Astrocyte (in vitro differentiated cells and primary cell): ENCODE results near the gene CDH23. TPM values are rescaled to one million over a fixed set of nuclear protein-coding genes. Genes with fewer than 3 reads are reported as not detected.

Source experiments
- DNase-seq: peaks from one replicate; pipeline ENCODE4 v3.0.0-alpha.2; 2010; ENCODE audit warnings: low read depth
- FAIRE-seq: peaks from 2 replicates; lab custom pipeline; 2011; peaks lifted over from hg19 to GRCh38; lab: Jason Lieb, UNC
- H2AFZ ChIP-seq: 2 replicates; pipeline ENCODE4 v1.6.0; 2012; ENCODE audit warnings: low read depth, low read length, inconsistent platforms
- H3K27ac ChIP-seq: 2 replicates; pipeline ENCODE4 v1.5.1; 2011; ENCODE audit warnings: low read depth, low read length, inconsistent platforms
- H3K27me3 ChIP-seq: 2 replicates; pipeline ENCODE4 v1.6.0; 2011; ENCODE audit warnings: low read length, inconsistent platforms; ENCODE audit not compliant: insufficient read depth
- H3K36me3 ChIP-seq: 2 replicates; pipeline ENCODE4 v1.5.1; 2011; ENCODE audit warnings: low read length, inconsistent platforms; ENCODE audit not compliant: insufficient read depth
- H3K4me1 ChIP-seq: 2 replicates; pipeline ENCODE4 v1.5.1; 2011; ENCODE audit warnings: low read length, inconsistent platforms; ENCODE audit not compliant: insufficient read depth
- H3K4me2 ChIP-seq: 2 replicates; pipeline ENCODE4 v1.6.0; 2012; ENCODE audit warnings: low read length, inconsistent platforms
- H3K4me3 ChIP-seq: 2 replicates; pipeline ENCODE4 v1.5.1; 2011; ENCODE audit warnings: low read depth, mild to moderate bottlenecking, low read length, inconsistent platforms; ENCODE audit not compliant: insufficient read depth
- H3K79me2 ChIP-seq: 2 replicates; pipeline ENCODE4 v1.6.0; 2012; ENCODE audit warnings: mild to moderate bottlenecking, low read length, inconsistent platforms; ENCODE audit not compliant: insufficient read depth
- H3K9ac ChIP-seq: 2 replicates; pipeline ENCODE4 v1.6.0; 2012; ENCODE audit warnings: mild to moderate bottlenecking, low read length, inconsistent platforms
- H3K9me3 ChIP-seq: 2 replicates; pipeline ENCODE4 v1.5.1; 2012; ENCODE audit warnings: low read depth, mild to moderate bottlenecking, low read length, inconsistent platforms; ENCODE audit not compliant: insufficient read depth
- H4K20me1 ChIP-seq: 2 replicates; pipeline ENCODE4 v1.6.0; 2012; ENCODE audit warnings: low read length, inconsistent platforms; ENCODE audit not compliant: insufficient read depth
- H3K27ac Mint-ChIP-seq: one replicate; pipeline ENCODE4 v1.8.0; 2021; ENCODE audit warnings: mild to moderate bottlenecking, mixed read lengths; ENCODE audit not compliant: unreplicated experiment
- H3K27me3 Mint-ChIP-seq: one replicate; pipeline ENCODE4 v1.8.0; 2021; ENCODE audit warnings: low read depth, mixed read lengths; ENCODE audit not compliant: unreplicated experiment
- H3K36me3 Mint-ChIP-seq: one replicate; pipeline ENCODE4 v1.8.0; 2021; ENCODE audit warnings: low read depth, mixed read lengths; ENCODE audit not compliant: unreplicated experiment
- H3K4me1 Mint-ChIP-seq: one replicate; pipeline ENCODE4 v1.8.0; 2021; ENCODE audit warnings: low read depth, mixed read lengths; ENCODE audit not compliant: unreplicated experiment
- H3K4me3 Mint-ChIP-seq: one replicate; pipeline ENCODE4 v1.8.0; 2021; ENCODE audit warnings: mild to moderate bottlenecking, moderate library complexity, mixed read lengths; ENCODE audit not compliant: unreplicated experiment
- H3K9me3 Mint-ChIP-seq: one replicate; pipeline ENCODE4 v1.8.0; 2021; ENCODE audit warnings: mild to moderate bottlenecking, mixed read lengths; ENCODE audit not compliant: unreplicated experiment
- CTCF ChIP-seq: IDR thresholded peaks from 2 replicates; pipeline ENCODE4 v1.5.1; 2011; ENCODE audit warnings: low read depth, mild to moderate bottlenecking, inconsistent platforms, low read length, moderate library complexity; ENCODE audit not compliant: insufficient read depth
- EZH2 ChIP-seq: IDR thresholded peaks from 2 replicates; pipeline ENCODE4 v1.6.1; 2012; ENCODE audit warnings: mild to moderate bottlenecking, low read length, inconsistent platforms; ENCODE audit not compliant: insufficient read depth
- total RNA-seq: library from RNA; stranded (reverse); gene quantifications from 2 replicates; pipeline ENCODE4 v1.2.1, GENCODE V29; 2021

The CDH23 gene
- total RNA-seq, 1 donor from 2014 or later, result not detected

DNA sequence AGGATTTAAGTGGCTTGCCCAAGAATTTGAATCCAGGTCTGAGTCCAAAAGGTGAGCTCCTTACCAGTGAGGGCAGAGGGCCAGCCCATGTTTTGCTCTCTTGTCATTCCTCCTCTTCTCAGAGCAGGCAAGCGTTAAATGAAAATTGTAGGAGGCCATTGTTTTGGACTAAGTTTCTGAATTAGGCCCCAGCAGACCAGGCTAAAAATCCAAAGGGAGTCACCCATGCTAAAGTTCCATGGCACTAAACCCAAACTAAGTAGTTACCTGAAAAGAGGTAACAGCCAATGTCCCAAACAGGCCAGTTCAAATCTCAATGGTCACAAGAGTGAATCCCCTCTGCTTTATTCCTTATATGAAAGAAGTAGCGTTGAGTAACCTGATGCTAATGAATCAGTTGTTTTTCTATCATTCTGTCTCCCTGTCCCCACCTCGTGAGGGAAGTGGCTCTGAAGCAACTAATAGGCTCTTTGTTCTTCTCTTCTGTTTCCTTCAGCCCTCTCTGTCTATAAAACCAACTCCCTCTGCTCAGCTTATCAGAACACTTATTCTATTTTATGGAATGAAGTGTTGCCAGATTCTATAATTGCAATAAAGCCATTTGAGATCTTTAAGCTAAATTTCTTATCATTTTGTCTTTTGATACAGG, 17.5 kb upstream of the CDH23 start:
- Mint-ChIP-seq H3K4me3 (no peak overlapping the region), H3K9me3 (no peaks in the 10 kb centered on the region), H3K4me1 (no peaks in the 10 kb centered on the region), H3K36me3 (no peaks in the 10 kb centered on the region), H3K27ac (no peak overlapping the region), H3K27me3 (peaks cover 20% of the 10 kb centered on the region)
- Histone ChIP-seq H3K4me2 (no peak overlapping the region), H3K27me3 (peaks cover 6% of the 10 kb centered on the region), H3K4me3 (no peak overlapping the region), H3K79me2 (no peaks in the 10 kb centered on the region), H2AFZ (no peak overlapping the region), H4K20me1 (no peaks in the 10 kb centered on the region), H3K36me3 (no peaks in the 10 kb centered on the region), H3K9ac (no peak overlapping the region), H3K4me1 (peaks cover 3% of the 10 kb centered on the region), H3K9me3 (no peaks in the 10 kb centered on the region), H3K27ac (no peak overlapping the region)
- DNase-seq (no peak), FAIRE-seq (no peak)
- TF ChIP-seq EZH2 (no peak), CTCF (no peak)

DNA sequence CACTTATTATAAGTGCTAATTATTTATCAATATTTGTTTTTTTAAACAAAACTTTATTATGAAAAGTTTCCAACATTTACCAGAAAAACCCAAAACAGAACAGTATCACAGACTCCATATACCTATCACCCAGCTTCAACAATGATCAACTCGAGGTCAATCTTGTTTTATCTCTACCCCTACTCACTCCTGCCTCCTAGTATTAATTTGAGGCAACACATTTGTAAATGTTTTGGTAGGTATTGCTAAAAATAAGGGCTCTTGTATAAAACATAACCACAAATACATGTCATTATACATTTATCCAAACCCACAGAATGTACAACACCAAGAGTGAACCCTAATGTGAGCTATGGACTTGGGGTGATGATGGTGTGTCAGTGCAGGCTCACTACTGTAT, 15.9 kb upstream of the CDH23 start:
- Mint-ChIP-seq H3K27ac (no peak overlapping the region), H3K9me3 (no peaks in the 10 kb centered on the region), H3K36me3 (no peaks in the 10 kb centered on the region), H3K4me3 (no peak overlapping the region), H3K27me3 (peaks cover 18% of the 10 kb centered on the region), H3K4me1 (no peaks in the 10 kb centered on the region)
- Histone ChIP-seq H3K4me1 (peaks cover 3% of the 10 kb centered on the region), H3K9ac (no peak overlapping the region), H3K27ac (no peak overlapping the region), H3K4me2 (no peak overlapping the region), H2AFZ (no peak overlapping the region), H4K20me1 (no peaks in the 10 kb centered on the region), H3K79me2 (no peaks in the 10 kb centered on the region), H3K36me3 (no peaks in the 10 kb centered on the region), H3K9me3 (no peaks in the 10 kb centered on the region), H3K4me3 (no peak overlapping the region), H3K27me3 (peaks cover 3% of the 10 kb centered on the region)
- TF ChIP-seq CTCF (no peak), EZH2 (no peak)
- FAIRE-seq (no peak), DNase-seq (no peak)

DNA sequence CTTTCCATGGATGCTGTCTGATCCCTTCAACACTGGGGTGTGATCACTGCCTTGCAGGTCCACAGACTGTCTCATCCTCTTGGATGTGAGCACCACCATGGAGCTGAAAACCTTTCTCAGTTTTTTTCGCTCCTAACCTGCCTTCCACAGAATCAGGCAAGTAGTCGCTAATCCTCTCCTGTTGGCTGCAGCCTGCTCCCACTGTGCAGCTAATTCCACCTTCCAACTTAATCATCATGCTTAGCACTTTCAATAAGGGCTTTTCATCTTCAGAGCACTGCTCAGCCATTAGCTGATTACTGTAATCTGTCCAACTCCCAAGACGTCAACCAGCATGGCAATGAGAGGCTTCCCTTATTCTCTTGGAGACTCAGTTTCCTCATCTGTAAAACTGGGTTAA, 15.1 kb upstream of the CDH23 start:
- no peak overlapping the region for H3K27ac Mint-ChIP-seq
- H3K27me3 Mint-ChIP-seq, result peaks cover 25% of the 10 kb centered on the region
- H3K9me3 Mint-ChIP-seq, result no peaks in the 10 kb centered on the region

More for the DNA sequence above, 15.1 kb upstream of the CDH23 start:
- Histone ChIP-seq H3K9me3 (no peaks in the 10 kb centered on the region), H3K79me2 (no peaks in the 10 kb centered on the region), H2AFZ (no peak overlapping the region), H3K9ac (no peak overlapping the region), H3K4me1 (peaks cover 3% of the 10 kb centered on the region), H3K4me3 (no peak overlapping the region), H4K20me1 (no peaks in the 10 kb centered on the region), H3K27me3 (peaks cover 8% of the 10 kb centered on the region), H3K36me3 (no peaks in the 10 kb centered on the region), H3K27ac (no peak overlapping the region), H3K4me2 (no peak overlapping the region)
- FAIRE-seq (no peak), DNase-seq (no peak)
- no peak overlapping the region for H3K4me3 Mint-ChIP-seq
- no peaks in the 10 kb centered on the region for H3K4me1 Mint-ChIP-seq
- H3K36me3 Mint-ChIP-seq, result no peaks in the 10 kb centered on the region
- TF ChIP-seq EZH2, result no peak
- TF ChIP-seq CTCF, result no peak
